IMR-90 (cell line): ENCODE data around the gene ALK. TPM values are rescaled to one million over a fixed set of nuclear protein-coding genes. Genes with fewer than 3 reads are reported as not detected.

Experiments
- ATAC-seq: fragments of 200-7000 bp; cut with Tn5 transposase; 2 replicates; pipeline ENCODE4 v1.9.1; 2020; ENCODE audit warnings: low read depth, mild to moderate bottlenecking, moderate library complexity
- BruUV-seq: library from RNA; stranded (reverse); fragments of 400-500 nt; replicated peaks from 2 replicates; lab custom pipeline; 2021; lab: Mats Ljungman, UMichigan
- CTCF ChIA-PET: fragments of 300-600 bp; formaldehyde crosslinking; extraction: SDS; loops from one replicate; lab custom pipeline; 2021; ENCODE audit warnings: antibody characterized with exemption; lab: Yijun Ruan, JAX
- POLR2A ChIA-PET: fragments of 300-600 bp; sonication (Branson Sonifier 250); formaldehyde crosslinking; loops from one replicate; lab custom pipeline; 2022; ENCODE audit warnings: antibody characterized with exemption; ENCODE audit not compliant: unreplicated experiment; lab: Charles Lee
- DNase-seq: peaks from one replicate; pipeline ENCODE4 v3.0.0; 2013
- H2AFZ ChIP-seq: replicated peaks from 2 replicates; pipeline ENCODE3; 2013; ENCODE audit warnings: low read length, mild to moderate bottlenecking; ENCODE audit not compliant: poor library complexity
- H2AK5ac ChIP-seq: 2 replicates; pipeline ENCODE4 v1.6.1; 2013; ENCODE audit warnings: low read depth, low read length, inconsistent platforms
- H2AK9ac ChIP-seq: replicated peaks from 2 replicates; pipeline ENCODE3; 2013; ENCODE audit warnings: mild to moderate bottlenecking, low read depth, low read length, moderate library complexity; ENCODE audit not compliant: poor library complexity
- H2BK120ac ChIP-seq: 2 replicates; pipeline ENCODE4 v1.6.1; 2013; ENCODE audit warnings: low read depth, low read length, inconsistent platforms
- H2BK15ac ChIP-seq: 3 replicates; pipeline ENCODE4 v1.6.1; 2013; ENCODE audit warnings: low read depth, low read length, inconsistent platforms
- H2BK20ac ChIP-seq: 2 replicates; pipeline ENCODE4 v1.6.1; 2013; ENCODE audit warnings: low read depth, mild to moderate bottlenecking, inconsistent platforms, low read length, moderate library complexity
- H2BK5ac ChIP-seq: 2 replicates; pipeline ENCODE4 v1.6.1; 2013; ENCODE audit warnings: mild to moderate bottlenecking, low read depth, low read length, inconsistent platforms; ENCODE audit not compliant: poor library complexity, severe bottlenecking
- H3K14ac ChIP-seq: replicated peaks from 2 replicates; pipeline ENCODE4 v1.6.1; 2013; ENCODE audit warnings: low read depth, low read length, inconsistent platforms
- H3K18ac ChIP-seq: 2 replicates; pipeline ENCODE4 v1.6.1; 2013; ENCODE audit warnings: low read depth, low read length, control low read depth
- H3K23ac ChIP-seq: 2 replicates; pipeline ENCODE4 v1.6.1; 2013; ENCODE audit warnings: low read depth, low read length, inconsistent platforms
- H3K27ac ChIP-seq: 2 replicates; pipeline ENCODE4 v1.5.1; 2013; ENCODE audit warnings: mild to moderate bottlenecking, control low read depth, low read length; ENCODE audit not compliant: insufficient read depth
- H3K27me3 ChIP-seq: 2 replicates; pipeline ENCODE4 v1.6.1; 2013; ENCODE audit warnings: low read length; ENCODE audit not compliant: control insufficient read depth, insufficient read depth
- H3K36me3 ChIP-seq: 2 replicates; pipeline ENCODE4 v1.6.1; 2013; ENCODE audit warnings: low read length, mixed read lengths; ENCODE audit not compliant: control insufficient read depth, insufficient read depth
- H3K4ac ChIP-seq: 2 replicates; pipeline ENCODE4 v1.6.1; 2013; ENCODE audit warnings: low read depth, low read length, inconsistent platforms
- H3K4me1 ChIP-seq: 2 replicates; pipeline ENCODE4 v1.6.1; 2013; ENCODE audit warnings: low read length, mixed read lengths; ENCODE audit not compliant: control insufficient read depth, insufficient read depth
- H3K4me2 ChIP-seq: 2 replicates; pipeline ENCODE4 v1.6.1; 2013; ENCODE audit warnings: low read depth, mild to moderate bottlenecking, control low read depth, low read length, moderate library complexity
- H3K4me3 ChIP-seq: 2 replicates; pipeline ENCODE4 v1.5.1; 2013; ENCODE audit warnings: low read depth, mild to moderate bottlenecking, control low read depth, low read length, moderate library complexity; ENCODE audit not compliant: insufficient read depth
- H3K56ac ChIP-seq: 2 replicates; pipeline ENCODE4 v1.6.1; 2013; ENCODE audit warnings: low read length, inconsistent platforms; ENCODE audit not compliant: insufficient read depth; ENCODE audit errors: extremely low read depth
- H3K79me1 ChIP-seq, 2 experiments: 2 replicates each; pipeline ENCODE4 v1.6.1; 2013; ENCODE audit warnings: low read length in 2 of 2, inconsistent platforms in 1 of 2, low read depth in 1 of 2
- H3K9ac ChIP-seq: 2 replicates; pipeline ENCODE4 v1.6.1; 2013; ENCODE audit warnings: low read depth, low read length, control low read depth
- H3K9me1 ChIP-seq: 2 replicates; pipeline ENCODE4 v1.6.1; 2013; ENCODE audit warnings: low read length, inconsistent platforms; ENCODE audit not compliant: insufficient read depth
- H3K9me3 ChIP-seq: 2 replicates; pipeline ENCODE4 v1.6.1; 2013; ENCODE audit warnings: low read length; ENCODE audit not compliant: control insufficient read depth, insufficient read depth
- H4K20me1 ChIP-seq: 2 replicates; pipeline ENCODE4 v1.6.1; 2013; ENCODE audit warnings: low read length, inconsistent platforms; ENCODE audit not compliant: insufficient read depth
- H4K5ac ChIP-seq: 2 replicates; pipeline ENCODE4 v1.6.1; 2013; ENCODE audit warnings: mild to moderate bottlenecking, low read depth, low read length, control low read depth
- H4K8ac ChIP-seq, 2 experiments: 2 replicates each; pipeline ENCODE4 v1.6.1; 2013; ENCODE audit warnings: low read depth in 2 of 2, low read length in 2 of 2, control low read depth in 1 of 2, inconsistent platforms in 1 of 2
- H4K91ac ChIP-seq: 2 replicates; pipeline ENCODE4 v1.6.1; 2013; ENCODE audit warnings: low read depth, low read length, inconsistent platforms; ENCODE audit not compliant: insufficient read depth
- CEBPB ChIP-seq: IDR thresholded peaks from 2 replicates; pipeline ENCODE4 v1.6.1; 2012; ENCODE audit warnings: low read depth, low read length, improper control_type of control experiment
- ELK1 ChIP-seq: fragments of 150-350 bp; IDR thresholded peaks from 2 replicates; pipeline ENCODE4 v1.6.1; 2016; ENCODE audit warnings: low read depth, mild to moderate bottlenecking, low read length, moderate library complexity, borderline replicate concordance
- FOS ChIP-seq: fragments of 150-350 bp; IDR thresholded peaks from 2 replicates; pipeline ENCODE4 v1.6.1; 2016; ENCODE audit warnings: low read depth, low read length
- MAFK ChIP-seq: IDR thresholded peaks from 2 replicates; pipeline ENCODE4 v1.6.1; 2012; ENCODE audit warnings: low read depth, low read length, improper control_type of control experiment
- NFE2L2 ChIP-seq: fragments of 150-350 bp; IDR thresholded peaks from 2 replicates; pipeline ENCODE4 v1.6.1; 2016; ENCODE audit warnings: low read depth, mild to moderate bottlenecking, low read length
- RAD21 ChIP-seq: IDR thresholded peaks from 2 replicates; pipeline ENCODE4 v1.6.1; 2012; ENCODE audit warnings: low read length, improper control_type of control experiment
- RCOR1 ChIP-seq: IDR thresholded peaks from 2 replicates; pipeline ENCODE4 v1.6.1; 2012; ENCODE audit warnings: mild to moderate bottlenecking, low read length, improper control_type of control experiment; ENCODE audit not compliant: insufficient replicate concordance
- RFX5 ChIP-seq: IDR thresholded peaks from 2 replicates; pipeline ENCODE4 v1.8.0; 2012; ENCODE audit warnings: low read depth, mild to moderate bottlenecking, low read length, moderate library complexity
- WGBS, 2 experiments: methylation state at CpG; one replicate each; pipeline versions ENCODE4 v1.1.5 to v1.1.7; 2013; ENCODE audit warnings: missing lambda C conversion rate in 2 of 2; ENCODE audit not compliant: insufficient read length in 1 of 2; ENCODE audit errors: extremely low coverage in 2 of 2; 5-methylcytosine and 5-hydroxymethylcytosine counted together
- dilution Hi-C: fragments of 300-500 bp; cut with HindIII; formaldehyde crosslinking; loops from one replicate; pipeline ENCODE4 v1.14.3; 2018; ENCODE audit warnings: low sequenced_read_pairs; ENCODE audit not compliant: unreplicated experiment
- in situ Hi-C: fragments of 300-500 bp; cut with MboI; formaldehyde crosslinking; loops from 3 replicates; pipeline ENCODE4 v1.14.3; 2019; ENCODE audit warnings: low sequenced_read_pairs, inconsistent platforms, mixed read lengths
- intact Hi-C: fragments of 100-400 bp; cut with micrococcal nuclease; formaldehyde crosslinking; loops from 2 replicates; pipeline ENCODE4 v1.10.0; 2022
- polyA plus RNA-seq, 3 experiments: library from polyadenylated mRNA; depleted of rRNA; stranded (reverse); fragments of >200 nt; gene quantifications; 2 replicates each; pipeline ENCODE4 v1.2.3, GENCODE V29; 2012; ENCODE audit warnings: low replicate concordance in 1 of 3
- total RNA-seq: library from RNA; depleted of rRNA; stranded (reverse); fragments of >200 nt; gene quantifications from 2 replicates; pipeline ENCODE4 v1.2.3, GENCODE V29; 2012

ALK gene
- total and polyA plus RNA-seq, 2 of the 4 experiments (the other 2 are of a cell fraction): not detected

DNA sequence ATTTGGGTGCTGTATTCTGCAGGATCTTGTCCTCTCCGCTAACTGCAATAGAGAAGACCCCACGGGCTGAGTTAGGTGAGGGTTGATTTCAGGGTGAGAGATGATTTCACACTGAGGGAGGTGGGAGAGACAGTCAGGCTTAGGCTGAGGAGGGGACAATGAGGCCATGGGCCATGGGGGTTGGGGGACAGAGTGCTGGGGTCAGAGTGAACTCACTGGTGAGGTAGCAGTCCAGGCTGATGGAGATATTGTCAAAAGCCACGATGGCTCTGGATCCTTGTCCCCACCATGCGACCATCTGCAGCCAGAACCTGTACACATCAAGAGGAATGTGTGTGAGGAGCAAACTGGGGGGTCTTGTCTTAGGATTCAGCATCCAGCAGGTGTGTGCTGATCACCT is 646.2 kb downstream of the ALK start:
- no peak overlapping the region for H3K23ac ChIP-seq
- H2AK5ac ChIP-seq: no peak overlapping the region
- no peak overlapping the region for H3K18ac ChIP-seq
- H3K36me3 ChIP-seq: no peaks in the 10 kb centered on the region
- no peaks in the 10 kb centered on the region for H3K9me3 ChIP-seq
- H3K4me3 ChIP-seq: no peak overlapping the region
- H3K27me3 ChIP-seq: peaks cover 29% of the 10 kb centered on the region
- in situ Hi-C loops: no loop called here
- H3K9ac ChIP-seq: no peak overlapping the region
- no peak overlapping the region for H2BK15ac ChIP-seq
- H2AK9ac ChIP-seq: no peak overlapping the region
- dilution Hi-C loops: no loop called here
- DNase-seq (no peak), ATAC-seq (no peak)
- TF ChIP-seq FOS: no peak
- TF ChIP-seq RAD21: no peak
- no peak for TF ChIP-seq RCOR1
- no peak for TF ChIP-seq MAFK
- no peak for TF ChIP-seq RFX5
- no peak for TF ChIP-seq CEBPB
- no peak for TF ChIP-seq ELK1
- no peak for TF ChIP-seq NFE2L2
- WGBS, 2 experiments: 40% methylated on average over 1 of the region's 4 CpGs; no CpG with 5 or more reads in 1 of the 2 experiments
- POLR2A ChIA-PET: no interaction called here
- no peaks in the 10 kb centered on the region for H4K20me1 ChIP-seq
- H3K4ac ChIP-seq: no peak overlapping the region
- no peak overlapping the region for H4K5ac ChIP-seq
- no peaks in the 10 kb centered on the region for H3K9me1 ChIP-seq
- H3K56ac ChIP-seq: no peak overlapping the region
- no peak overlapping the region for H2BK5ac ChIP-seq
- H2BK20ac ChIP-seq: no peak overlapping the region
- no peak overlapping the region for H3K4me2 ChIP-seq
- H2AFZ ChIP-seq: no peak overlapping the region
- no peaks in the 10 kb centered on the region for H3K4me1 ChIP-seq
- H4K8ac ChIP-seq: no peak overlapping the region
- H2BK120ac ChIP-seq: no peak overlapping the region
- H3K79me1 ChIP-seq: no peaks in the 10 kb centered on the region
- BruUV-seq: no TSS peak
- intact Hi-C loops: no loop called here
- H3K14ac ChIP-seq: no peak overlapping the region
- H3K27ac ChIP-seq: no peak overlapping the region
- CTCF ChIA-PET: interaction anchor here (0.6 kb wide), 1 partner anchor 450 kb away, joined by 3 read pairs; no protein-coding TSS in a partner anchor
- no peak overlapping the region for H4K91ac ChIP-seq
